ENCODE measurements around the gene ITGA1.

Gene ITGA1

GRCh38 chr5:52827815-52828214 lies 40.1 kb downstream of the ITGA1 start:
- no peak for TF ChIP-seq CTCF (IDR thresholded peaks at IDR 0.05; ENCODE audit: low read depth, low read length)

GRCh38 chr5:52829664-52830063 lies 41.9 kb downstream of the ITGA1 start:
- no peak overlapping the region for H3K4me3 ChIP-seq (ENCODE audit: low read depth, low read length)
- no peak for TF ChIP-seq CTCF (IDR thresholded peaks at IDR 0.05; ENCODE audit: low read depth, low read length)

More at GRCh38 chr5:52827815-52828214, 40.1 kb downstream of the ITGA1 start:
- no peak overlapping the region for H3K4me3 ChIP-seq (ENCODE audit: low read depth, low read length)

- TF ChIP-seq CTCF (IDR thresholded peaks at IDR 0.05; ENCODE audit: low read depth, low read length) = no peak
- no peak overlapping the region for H3K4me3 ChIP-seq (ENCODE audit: low read depth, low read length)
Observed at GRCh38 chr5:52830650-52831049, 42.9 kb downstream of the ITGA1 start.

GRCh38 chr5:52831786-52832511 lies 44.2 kb downstream of the ITGA1 start:
- TF ChIP-seq CTCF (IDR thresholded peaks at IDR 0.05; ENCODE audit: low read depth, low read length) = no peak

GRCh38 chr5:52834320-52834719 lies 46.6 kb downstream of the ITGA1 start:
- no peak for TF ChIP-seq CTCF (IDR thresholded peaks at IDR 0.05; ENCODE audit: low read depth, low read length)
- H3K4me3 ChIP-seq (ENCODE audit: low read depth, low read length) = no peak overlapping the region

More at GRCh38 chr5:52831786-52832511, 44.2 kb downstream of the ITGA1 start:
- H3K4me3 ChIP-seq (ENCODE audit: low read depth, low read length) = no peak overlapping the region

- no peak for TF ChIP-seq CTCF (IDR thresholded peaks at IDR 0.05; ENCODE audit: low read depth, low read length)
Observed at GRCh38 chr5:52837068-52837467, 49.4 kb downstream of the ITGA1 start.

GRCh38 chr5:52837591-52838001 lies 49.9 kb downstream of the ITGA1 start:
- TF ChIP-seq CTCF (IDR thresholded peaks at IDR 0.05; ENCODE audit: low read depth, low read length) = no peak
- H3K4me3 ChIP-seq (ENCODE audit: low read depth, low read length) = peak overlapping the region; percentile 11; the same call in 1 of the 2 replicates

More at GRCh38 chr5:52837068-52837467, 49.4 kb downstream of the ITGA1 start:
- H3K4me3 ChIP-seq (ENCODE audit: low read depth, low read length) = no peak overlapping the region; the same call in 1 of the 2 replicates
